Large intestine (tissue), 3 donors: Measurements from ENCODE around the gene MINDY1. TPM values are rescaled to one million over a fixed set of nuclear protein-coding genes. Genes with fewer than 3 reads are reported as not detected.

Experiments
- DNase-seq, 2 donors: peaks; one replicate each; pipeline versions ENCODE4 v3.0.0 to v3.0.0-alpha.2; 2013
- H3K27ac ChIP-seq: one replicate; pipeline ENCODE4 v1.5.1; 2013; ENCODE audit warnings: low read length
- H3K27me3 ChIP-seq: 2 replicates; pipeline ENCODE4 v1.6.1; 2013; ENCODE audit warnings: low read length; ENCODE audit not compliant: control insufficient read depth, insufficient read depth
- H3K36me3 ChIP-seq: 2 replicates; pipeline ENCODE4 v1.6.1; 2013; ENCODE audit warnings: low read length; ENCODE audit not compliant: control insufficient read depth, insufficient read depth
- H3K4me1 ChIP-seq: one replicate; pipeline ENCODE4 v1.6.1; 2013; ENCODE audit warnings: low read length; ENCODE audit not compliant: control insufficient read depth, insufficient read depth
- H3K4me3 ChIP-seq: one replicate; pipeline ENCODE4 v1.5.1; 2013; ENCODE audit warnings: low read length
- H3K9me3 ChIP-seq: one replicate; pipeline ENCODE4 v1.6.1; 2013; ENCODE audit warnings: mild to moderate bottlenecking, low read depth, low read length, moderate library complexity; ENCODE audit not compliant: control insufficient read depth
- WGBS: methylation state at CpG from one replicate; pipeline ENCODE4 v1.1.5; 2013; ENCODE audit warnings: low lambda C conversion rate; ENCODE audit not compliant: insufficient coverage; 5-methylcytosine and 5-hydroxymethylcytosine counted together
- polyA plus RNA-seq: library from polyadenylated mRNA; unstranded; fragments of 120-200 nt; gene quantifications from one replicate; pipeline ENCODE4 v1.2.1, GENCODE V29; 2013

MINDY1 gene
- polyA plus RNA-seq, 1 donor, result 24.5 TPM

DNA sequence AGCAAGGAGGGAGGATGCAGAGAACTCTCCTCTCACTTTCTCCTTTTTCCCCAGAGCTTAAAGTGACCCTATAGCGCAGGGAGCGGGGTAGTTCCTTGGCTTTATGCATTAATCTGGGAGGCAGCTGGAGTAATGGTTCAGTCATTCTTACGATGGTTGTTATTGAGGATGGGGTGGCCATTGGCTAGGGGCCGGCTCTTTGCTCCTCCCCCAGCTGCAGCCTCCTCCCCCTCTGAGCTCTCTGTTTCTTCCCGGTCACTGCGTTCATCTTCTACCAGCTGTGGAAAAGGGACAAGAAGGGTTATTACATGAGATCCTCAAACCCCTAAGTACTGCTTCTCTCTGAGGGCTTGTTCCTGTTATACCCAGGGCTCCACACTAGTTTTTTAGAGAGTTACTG, 40.7 kb downstream of the MINDY1 start:
- Histone ChIP-seq H3K4me3 (no peak overlapping the region), H3K9me3 (no peaks in the 10 kb centered on the region), H3K36me3 (peaks cover 83% of the 10 kb centered on the region), H3K4me1 (peaks cover 22% of the 10 kb centered on the region), H3K27ac (no peak overlapping the region), H3K27me3 (no peaks in the 10 kb centered on the region)
- no peak for DNase-seq
- no CpG with 5 or more reads among the region's 6 CpGs for WGBS

DNA sequence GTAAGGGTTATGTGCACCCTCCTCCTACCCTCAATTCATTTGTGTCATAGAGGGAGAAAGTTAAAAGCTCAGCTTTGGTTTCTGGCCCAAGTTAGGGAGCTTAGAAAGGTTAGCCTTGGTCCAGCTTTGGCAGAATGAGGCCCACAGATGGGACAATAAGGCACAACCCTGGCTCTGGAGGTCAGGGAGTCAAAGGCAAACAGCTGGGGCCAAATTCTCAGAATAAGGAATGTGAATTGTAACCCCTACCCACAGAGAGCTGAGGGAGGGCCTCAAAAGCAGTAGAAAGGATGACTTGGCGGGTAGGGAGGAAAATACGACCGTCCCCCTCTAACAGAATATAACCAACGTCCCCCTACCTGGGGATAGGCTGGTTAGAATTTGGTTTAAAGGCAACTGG, 41.1 kb downstream of the MINDY1 start:
- Histone ChIP-seq H3K9me3 (no peaks in the 10 kb centered on the region), H3K27me3 (no peaks in the 10 kb centered on the region), H3K27ac (no peak overlapping the region), H3K4me3 (no peak overlapping the region), H3K4me1 (peaks cover 18% of the 10 kb centered on the region), H3K36me3 (peaks cover 87% of the 10 kb centered on the region)
- no CpG with 5 or more reads among the region's 4 CpGs for WGBS
- no peak for DNase-seq

DNA sequence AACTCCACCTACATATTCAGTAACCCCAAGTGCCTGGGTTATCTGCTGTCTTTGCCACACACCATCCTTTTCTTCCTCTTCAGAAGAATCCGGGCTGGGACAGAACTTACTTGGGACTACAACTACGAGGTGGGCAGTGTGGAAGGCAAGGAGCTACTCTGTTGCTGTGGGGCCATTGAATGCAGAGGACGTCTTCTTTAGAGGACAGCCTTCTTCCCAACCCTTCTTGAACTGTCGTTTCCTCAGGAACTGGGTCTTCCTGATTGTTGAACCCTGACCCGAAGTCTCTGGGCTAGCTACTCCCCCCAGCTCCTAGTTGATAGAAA, 42.6 kb downstream of the MINDY1 start:
- no CpG with 5 or more reads among the region's 5 CpGs for WGBS
- Histone ChIP-seq H3K36me3 (peaks cover 94% of the 10 kb centered on the region), H3K4me3 (no peak overlapping the region), H3K27me3 (no peaks in the 10 kb centered on the region), H3K9me3 (no peaks in the 10 kb centered on the region), H3K27ac (no peak overlapping the region), H3K4me1 (peaks cover 10% of the 10 kb centered on the region)
- DNase-seq, result no peak

DNA sequence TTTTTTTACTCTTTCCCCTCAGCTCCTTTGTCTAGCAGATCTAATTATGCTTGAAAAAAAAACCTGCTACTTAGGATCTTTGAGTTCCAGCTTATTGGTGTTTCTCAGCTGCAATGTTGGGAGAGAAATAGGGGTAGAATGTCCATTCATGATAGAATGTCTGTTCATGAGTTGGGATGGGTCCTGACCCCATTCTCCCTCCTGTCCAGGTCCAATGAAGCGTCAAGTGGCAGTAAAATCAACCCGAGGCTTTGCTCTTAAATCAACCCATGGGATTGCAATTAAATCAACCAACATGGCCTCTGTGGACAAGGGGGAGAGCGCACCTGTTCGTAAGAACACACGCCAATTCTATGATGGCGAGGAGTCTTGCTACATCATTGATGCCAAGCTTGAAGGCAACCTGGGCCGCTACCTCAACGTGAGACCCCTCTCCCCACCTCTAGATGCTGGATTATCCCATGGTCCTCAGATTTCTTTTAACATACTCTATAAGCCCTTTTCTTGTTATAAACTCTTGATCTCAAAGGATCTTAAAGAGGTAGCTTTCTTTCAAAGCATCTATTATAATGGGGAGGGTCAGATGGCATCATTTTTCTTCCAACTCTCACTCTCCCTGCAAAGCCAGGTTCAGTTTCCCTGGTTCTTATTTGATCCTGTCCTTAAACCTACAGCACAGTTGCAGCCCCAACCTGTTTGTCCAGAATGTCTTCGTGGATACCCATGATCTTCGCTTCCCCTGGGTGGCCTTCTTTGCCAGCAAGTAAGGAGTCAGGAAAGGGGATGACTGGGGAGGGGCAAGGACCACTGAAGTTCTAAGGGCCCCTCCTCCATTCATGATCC, 43.2 kb downstream of the MINDY1 start:
- Histone ChIP-seq H3K4me3 (no peak overlapping the region), H3K9me3 (no peaks in the 10 kb centered on the region), H3K27ac (no peak overlapping the region), H3K4me1 (peaks cover 5% of the 10 kb centered on the region), H3K27me3 (no peaks in the 10 kb centered on the region), H3K36me3 (peaks cover 89% of the 10 kb centered on the region)
- DNase-seq, result no peak
- WGBS, result no CpG with 5 or more reads among the region's 10 CpGs

DNA sequence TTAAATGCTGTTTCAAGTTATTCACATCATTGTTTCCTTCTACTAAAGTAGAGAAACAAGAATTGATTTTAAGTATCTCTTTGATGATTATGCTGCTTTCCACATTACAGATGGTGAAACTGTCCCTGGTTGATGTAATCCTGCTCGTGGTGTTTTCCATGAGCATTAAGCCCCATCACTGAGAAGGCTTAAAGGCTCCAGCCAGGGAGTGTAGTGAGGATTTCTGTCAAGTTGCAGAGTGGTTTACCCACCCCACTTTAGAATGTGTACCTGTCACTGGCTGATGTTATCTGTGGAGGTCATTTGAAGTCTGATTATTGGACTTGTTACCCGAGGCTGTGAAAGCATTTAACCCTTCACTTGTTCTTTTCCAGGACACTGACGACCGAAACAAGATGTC, 44.9 kb downstream of the MINDY1 start:
- DNase-seq, result no peak
- no peak overlapping the region for H3K27ac ChIP-seq
- H3K4me1 ChIP-seq, result peaks cover 2% of the 10 kb centered on the region
- H3K27me3 ChIP-seq, result no peaks in the 10 kb centered on the region
- no peaks in the 10 kb centered on the region for H3K9me3 ChIP-seq
- no peak overlapping the region for H3K4me3 ChIP-seq
- no CpG with 5 or more reads among the region's 4 CpGs for WGBS
- H3K36me3 ChIP-seq, result peaks cover 85% of the 10 kb centered on the region

DNA sequence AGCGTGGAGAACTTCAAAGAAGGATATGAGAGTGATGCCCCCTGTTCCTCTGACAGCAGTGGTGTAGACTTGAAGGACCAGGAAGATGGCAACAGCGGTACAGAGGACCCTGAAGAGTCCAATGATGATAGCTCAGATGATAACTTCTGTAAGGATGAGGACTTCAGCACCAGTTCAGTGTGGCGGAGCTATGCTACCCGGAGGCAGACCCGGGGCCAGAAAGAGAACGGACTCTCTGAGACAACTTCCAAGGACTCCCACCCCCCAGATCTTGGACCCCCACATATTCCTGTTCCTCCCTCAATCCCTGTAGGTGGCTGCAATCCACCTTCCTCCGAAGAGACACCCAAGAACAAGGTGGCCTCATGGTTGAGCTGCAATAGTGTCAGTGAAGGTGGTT, 46.1 kb downstream of the MINDY1 start:
- no peak for DNase-seq
- no CpG with 5 or more reads among the region's 7 CpGs for whole genome bisulfite sequencing
- peaks cover 78% of the 10 kb centered on the region for H3K36me3 ChIP-seq
- peaks cover 2% of the 10 kb centered on the region for H3K4me1 ChIP-seq
- H3K27ac ChIP-seq, result no peak overlapping the region
- no peaks in the 10 kb centered on the region for H3K9me3 ChIP-seq
- no peak overlapping the region for H3K4me3 ChIP-seq
- no peaks in the 10 kb centered on the region for H3K27me3 ChIP-seq

DNA sequence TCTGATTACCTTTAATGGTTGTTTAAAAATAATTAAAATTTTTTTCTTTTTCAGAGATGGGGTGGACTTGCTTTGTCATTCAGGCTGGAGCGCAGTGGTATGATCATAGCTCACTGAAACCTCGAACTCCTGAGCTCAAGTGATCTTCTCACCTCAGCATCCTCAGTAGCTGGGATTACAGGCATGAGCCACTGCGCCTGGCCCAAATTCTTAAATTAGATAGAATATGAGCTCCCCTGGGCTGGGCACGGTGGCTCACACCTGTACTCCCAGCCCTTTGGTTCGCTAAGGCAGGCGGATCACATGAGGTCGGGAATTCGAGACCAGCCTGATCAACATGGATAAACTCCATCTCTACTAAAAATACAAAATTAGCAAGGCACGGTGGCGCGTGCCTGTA, 49.0 kb downstream of the MINDY1 start:
- Histone ChIP-seq H3K27me3 (no peaks in the 10 kb centered on the region), H3K36me3 (peaks cover 65% of the 10 kb centered on the region), H3K4me1 (peaks cover 2% of the 10 kb centered on the region), H3K9me3 (no peaks in the 10 kb centered on the region), H3K27ac (no peak overlapping the region), H3K4me3 (no peak overlapping the region)
- no CpG with 5 or more reads among the region's 11 CpGs for WGBS
- DNase-seq, result no peak

DNA sequence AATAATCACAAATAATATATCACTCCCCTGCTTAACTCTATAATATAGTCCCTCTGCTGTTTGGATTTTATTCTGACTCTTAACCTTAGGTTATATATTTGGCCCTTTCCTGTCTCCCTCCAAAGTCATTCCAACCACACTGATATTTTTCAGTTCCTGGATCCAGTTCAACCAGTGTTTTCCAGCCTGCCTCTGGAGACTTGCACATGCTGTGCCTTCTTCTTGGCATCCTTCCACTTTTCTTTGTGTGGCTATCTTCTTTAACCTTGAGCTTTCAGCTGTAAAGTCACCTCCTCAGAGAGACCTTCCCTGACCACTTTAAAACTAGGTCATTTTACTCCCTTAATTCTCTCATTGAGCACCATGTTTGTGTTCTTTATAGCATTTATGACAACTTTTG, 51.4 kb downstream of the MINDY1 start:
- Histone ChIP-seq H3K36me3 (peaks cover 61% of the 10 kb centered on the region), H3K4me1 (no peaks in the 10 kb centered on the region), H3K27ac (no peak overlapping the region), H3K9me3 (no peaks in the 10 kb centered on the region), H3K4me3 (no peak overlapping the region), H3K27me3 (no peaks in the 10 kb centered on the region)
- DNase-seq, result no peak

DNA sequence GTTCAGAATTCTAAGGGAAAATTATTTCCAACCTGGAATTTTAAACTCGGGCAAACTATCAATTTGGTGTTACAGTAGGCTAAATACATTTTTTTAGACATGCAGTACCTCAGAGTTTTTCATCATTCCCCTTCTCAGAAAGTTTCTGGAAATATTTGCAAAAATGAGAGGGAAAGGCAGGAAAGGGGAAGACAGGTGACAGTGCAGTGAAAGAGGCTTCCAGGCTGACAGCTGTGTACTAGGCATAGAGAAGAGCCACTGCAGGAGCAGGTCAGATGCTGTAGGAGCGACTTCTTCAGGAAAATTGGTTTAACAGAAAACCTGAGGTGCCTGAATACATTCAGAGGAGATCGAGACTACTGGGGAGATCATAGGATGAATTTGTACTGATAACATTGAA, 52.0 kb downstream of the MINDY1 start:
- Histone ChIP-seq H3K9me3 (no peaks in the 10 kb centered on the region), H3K4me1 (no peaks in the 10 kb centered on the region), H3K27me3 (no peaks in the 10 kb centered on the region), H3K4me3 (no peak overlapping the region), H3K36me3 (peaks cover 61% of the 10 kb centered on the region), H3K27ac (no peak overlapping the region)
- no peak for DNase-seq
- WGBS, result 100% methylated on average over 1 of the region's 3 CpGs
